ENCODE measurements around the gene CDON.

GRCh38 chr11:126086248-126086647, 23.6 kb upstream of the CDON start:
- TF ChIP-seq POLR2A (IDR thresholded peaks at IDR 0.05): no peak
- TF ChIP-seq, protein P1, sequence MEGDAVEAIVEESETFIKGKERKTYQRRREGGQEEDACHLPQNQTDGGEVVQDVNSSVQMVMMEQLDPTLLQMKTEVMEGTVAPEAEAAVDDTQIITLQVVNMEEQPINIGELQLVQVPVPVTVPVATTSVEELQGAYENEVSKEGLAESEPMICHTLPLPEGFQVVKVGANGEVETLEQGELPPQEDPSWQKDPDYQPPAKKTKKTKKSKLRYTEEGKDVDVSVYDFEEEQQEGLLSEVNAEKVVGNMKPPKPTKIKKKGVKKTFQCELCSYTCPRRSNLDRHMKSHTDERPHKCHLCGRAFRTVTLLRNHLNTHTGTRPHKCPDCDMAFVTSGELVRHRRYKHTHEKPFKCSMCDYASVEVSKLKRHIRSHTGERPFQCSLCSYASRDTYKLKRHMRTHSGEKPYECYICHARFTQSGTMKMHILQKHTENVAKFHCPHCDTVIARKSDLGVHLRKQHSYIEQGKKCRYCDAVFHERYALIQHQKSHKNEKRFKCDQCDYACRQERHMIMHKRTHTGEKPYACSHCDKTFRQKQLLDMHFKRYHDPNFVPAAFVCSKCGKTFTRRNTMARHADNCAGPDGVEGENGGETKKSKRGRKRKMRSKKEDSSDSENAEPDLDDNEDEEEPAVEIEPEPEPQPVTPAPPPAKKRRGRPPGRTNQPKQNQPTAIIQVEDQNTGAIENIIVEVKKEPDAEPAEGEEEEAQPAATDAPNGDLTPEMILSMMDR (IDR thresholded peaks at IDR 0.05): no peak
- TF ChIP-seq POLR2AphosphoS5 (IDR thresholded peaks at IDR 0.05): no peak
